Panc1 (cell line): ENCODE data around the gene C22orf23. TPM values are rescaled to one million over a fixed set of nuclear protein-coding genes. Genes with fewer than 3 reads are reported as not detected.

Experiments
- ATAC-seq: fragments of 200-7000 bp; cut with Tn5 transposase; 2 replicates; pipeline ENCODE4 v1.9.1; 2020; ENCODE audit warnings: mild to moderate bottlenecking, moderate library complexity
- BruUV-seq: library from RNA; stranded (reverse); fragments of 400-500 nt; replicated peaks from 2 replicates; lab custom pipeline; 2021; lab: Mats Ljungman, UMichigan
- CTCF ChIA-PET: fragments of 300-600 bp; sonication (Branson Sonifier 250); formaldehyde crosslinking; loops from one replicate; lab custom pipeline; 2022; ENCODE audit warnings: antibody characterized with exemption; lab: Charles Lee
- POLR2A ChIA-PET: fragments of 300-600 bp; sonication (Branson Sonifier 250); formaldehyde crosslinking; loops from one replicate; lab custom pipeline; 2022; ENCODE audit warnings: antibody characterized with exemption; lab: Charles Lee
- DNase-seq: peaks from one replicate; pipeline ENCODE4 v3.0.0-alpha.2; 2010; ENCODE audit warnings: low read depth, low spot score
- H3K27ac ChIP-seq: 2 replicates; pipeline ENCODE4 v1.5.1; 2011; ENCODE audit warnings: mild to moderate bottlenecking, low read length, inconsistent platforms
- H3K27me3 ChIP-seq: fragments of 200-500 bp; sonication (Bioruptor generic); 2 replicates; pipeline ENCODE4 v1.6.0; 2014; ENCODE audit warnings: low read length, inconsistent platforms; ENCODE audit not compliant: control insufficient read depth, insufficient read depth
- H3K36me3 ChIP-seq: fragments of 200-500 bp; sonication (Bioruptor generic); 2 replicates; pipeline ENCODE4 v1.5.1; 2014; ENCODE audit warnings: inconsistent platforms, mild to moderate bottlenecking, low read length, moderate library complexity; ENCODE audit not compliant: control insufficient read depth, insufficient read depth
- H3K4me1 ChIP-seq: 2 replicates; pipeline ENCODE4 v1.5.1; 2011; ENCODE audit warnings: inconsistent platforms, mild to moderate bottlenecking, low read length, moderate library complexity; ENCODE audit not compliant: control insufficient read depth, insufficient read depth
- H3K4me3 ChIP-seq, 2 experiments: 2 replicates each; pipeline ENCODE4 v1.5.1; 2011 to 2012; ENCODE audit warnings: low read depth in 2 of 2, low read length in 2 of 2, mild to moderate bottlenecking in 2 of 2, inconsistent platforms in 1 of 2, moderate library complexity in 1 of 2
- H3K9me3 ChIP-seq: fragments of 200-500 bp; sonication (Bioruptor generic); 2 replicates; pipeline ENCODE4 v1.5.1; 2014; ENCODE audit warnings: low read depth, mild to moderate bottlenecking, inconsistent platforms, low read length, moderate library complexity; ENCODE audit not compliant: control insufficient read depth, insufficient read depth
- POLR2AphosphoS5 ChIP-seq: IDR thresholded peaks from 2 replicates; pipeline ENCODE4 v1.6.1; 2012; ENCODE audit warnings: mild to moderate bottlenecking, low read depth, low read length, moderate library complexity
- SIN3A ChIP-seq: IDR thresholded peaks from 2 replicates; pipeline ENCODE4 v1.6.1; 2012; ENCODE audit warnings: low read depth, mild to moderate bottlenecking, low read length, moderate library complexity, borderline replicate concordance; ENCODE audit not compliant: insufficient read depth
- TCF7L2 ChIP-seq: IDR thresholded peaks from 2 replicates; pipeline ENCODE4 v1.6.1; 2011; ENCODE audit warnings: mild to moderate bottlenecking, low read depth, low read length, inconsistent platforms
- in situ Hi-C: cut with HindIII; loops from 2 replicates; pipeline ENCODE4 v1.10.0; 2016; ENCODE audit warnings: low sequenced_read_pairs, low pct_unique_long_range_greater_than_20kb
- intact Hi-C: fragments of 100-400 bp; cut with micrococcal nuclease; formaldehyde crosslinking; loops from one replicate; pipeline ENCODE4 v1.10.0; 2022; ENCODE audit not compliant: unreplicated experiment
- total RNA-seq: library from RNA; stranded (reverse); gene quantifications from one replicate; pipeline ENCODE4 v1.2.1, GENCODE V29; 2021; ENCODE audit not compliant: unreplicated experiment
- TF ChIP-seq, protein P1 (sequence below), 2 experiments: IDR thresholded peaks; 2 replicates each; pipeline ENCODE4 v1.6.1; 2011 to 2012; ENCODE audit warnings: low read depth in 2 of 2, control low read depth in 1 of 2, low read length in 1 of 2, mild to moderate bottlenecking in 1 of 2, moderate library complexity in 1 of 2; ENCODE audit not compliant: insufficient read depth in 1 of 2
- TF ChIP-seq, protein P2 (sequence below): fragments of 450-650 bp; IDR thresholded peaks from 2 replicates; pipeline ENCODE4 v1.5.1; 2017; ENCODE audit warnings: mild to moderate bottlenecking

C22orf23 gene
- total RNA-seq, 1 experiment from 2014 or later = 0.49 TPM

DNA sequence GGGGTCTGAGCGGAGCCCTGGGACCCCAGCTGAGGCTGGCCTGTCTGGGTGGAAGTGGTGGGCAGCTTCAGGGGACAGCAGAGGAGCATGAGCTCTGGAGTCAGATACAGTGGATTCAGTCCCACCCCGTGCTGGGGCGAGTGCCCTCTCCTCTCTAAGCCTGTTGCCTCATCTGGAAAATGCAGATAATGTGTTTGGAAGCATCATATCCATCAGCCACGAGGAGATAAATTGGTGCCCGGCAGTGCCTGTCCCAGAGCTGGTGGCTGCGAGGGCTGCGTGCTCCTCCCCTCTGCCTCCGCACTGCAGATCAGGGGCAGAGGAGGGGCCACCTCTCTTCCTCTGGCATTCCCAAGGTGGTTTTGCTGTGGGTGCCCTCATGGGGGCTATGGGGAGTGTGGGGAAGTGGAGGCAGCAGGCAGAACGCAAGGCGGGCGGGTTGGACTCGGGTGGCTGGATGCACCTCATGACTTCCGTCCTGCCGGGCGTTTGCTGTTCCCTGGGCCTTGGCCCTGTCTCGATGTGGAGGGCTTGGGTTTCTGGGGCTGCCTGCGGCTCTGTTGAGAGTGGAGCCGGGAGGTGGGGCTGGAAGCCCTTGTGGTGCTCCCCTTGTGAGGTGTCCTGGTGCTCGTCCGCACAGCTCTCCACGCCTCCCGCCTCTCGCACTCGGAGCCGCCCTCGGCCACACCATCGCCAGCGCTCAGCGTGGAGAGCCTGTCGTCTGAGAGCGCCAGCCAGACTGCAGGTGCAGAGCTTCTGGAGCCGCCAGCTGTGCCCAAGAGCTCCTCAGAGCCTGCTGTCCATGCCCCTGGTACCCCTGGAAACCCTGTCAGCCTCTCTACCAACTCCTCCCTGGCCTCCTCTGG, 26.4 kb downstream of the C22orf23 start:
- in situ Hi-C loops (no loop called here), intact Hi-C loops (no loop called here)
- Histone ChIP-seq H3K36me3 (no peaks in the 10 kb centered on the region), H3K4me1 (no peaks in the 10 kb centered on the region), H3K9me3 (no peaks in the 10 kb centered on the region), H3K4me3 (no peak overlapping the region), H3K27ac (no peak overlapping the region), H3K27me3 (no peaks in the 10 kb centered on the region)
- TF ChIP-seq TCF7L2 = no peak
- TF ChIP-seq, protein P1, sequence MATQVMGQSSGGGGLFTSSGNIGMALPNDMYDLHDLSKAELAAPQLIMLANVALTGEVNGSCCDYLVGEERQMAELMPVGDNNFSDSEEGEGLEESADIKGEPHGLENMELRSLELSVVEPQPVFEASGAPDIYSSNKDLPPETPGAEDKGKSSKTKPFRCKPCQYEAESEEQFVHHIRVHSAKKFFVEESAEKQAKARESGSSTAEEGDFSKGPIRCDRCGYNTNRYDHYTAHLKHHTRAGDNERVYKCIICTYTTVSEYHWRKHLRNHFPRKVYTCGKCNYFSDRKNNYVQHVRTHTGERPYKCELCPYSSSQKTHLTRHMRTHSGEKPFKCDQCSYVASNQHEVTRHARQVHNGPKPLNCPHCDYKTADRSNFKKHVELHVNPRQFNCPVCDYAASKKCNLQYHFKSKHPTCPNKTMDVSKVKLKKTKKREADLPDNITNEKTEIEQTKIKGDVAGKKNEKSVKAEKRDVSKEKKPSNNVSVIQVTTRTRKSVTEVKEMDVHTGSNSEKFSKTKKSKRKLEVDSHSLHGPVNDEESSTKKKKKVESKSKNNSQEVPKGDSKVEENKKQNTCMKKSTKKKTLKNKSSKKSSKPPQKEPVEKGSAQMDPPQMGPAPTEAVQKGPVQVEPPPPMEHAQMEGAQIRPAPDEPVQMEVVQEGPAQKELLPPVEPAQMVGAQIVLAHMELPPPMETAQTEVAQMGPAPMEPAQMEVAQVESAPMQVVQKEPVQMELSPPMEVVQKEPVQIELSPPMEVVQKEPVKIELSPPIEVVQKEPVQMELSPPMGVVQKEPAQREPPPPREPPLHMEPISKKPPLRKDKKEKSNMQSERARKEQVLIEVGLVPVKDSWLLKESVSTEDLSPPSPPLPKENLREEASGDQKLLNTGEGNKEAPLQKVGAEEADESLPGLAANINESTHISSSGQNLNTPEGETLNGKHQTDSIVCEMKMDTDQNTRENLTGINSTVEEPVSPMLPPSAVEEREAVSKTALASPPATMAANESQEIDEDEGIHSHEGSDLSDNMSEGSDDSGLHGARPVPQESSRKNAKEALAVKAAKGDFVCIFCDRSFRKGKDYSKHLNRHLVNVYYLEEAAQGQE (IDR thresholded peaks at IDR 0.05; ENCODE audit: insufficient read depth in 1 of 2, low read depth in 2 of 2, low read length in 1 of 2) = no peak
- TF ChIP-seq SIN3A = no peak
- TF ChIP-seq, protein P2, sequence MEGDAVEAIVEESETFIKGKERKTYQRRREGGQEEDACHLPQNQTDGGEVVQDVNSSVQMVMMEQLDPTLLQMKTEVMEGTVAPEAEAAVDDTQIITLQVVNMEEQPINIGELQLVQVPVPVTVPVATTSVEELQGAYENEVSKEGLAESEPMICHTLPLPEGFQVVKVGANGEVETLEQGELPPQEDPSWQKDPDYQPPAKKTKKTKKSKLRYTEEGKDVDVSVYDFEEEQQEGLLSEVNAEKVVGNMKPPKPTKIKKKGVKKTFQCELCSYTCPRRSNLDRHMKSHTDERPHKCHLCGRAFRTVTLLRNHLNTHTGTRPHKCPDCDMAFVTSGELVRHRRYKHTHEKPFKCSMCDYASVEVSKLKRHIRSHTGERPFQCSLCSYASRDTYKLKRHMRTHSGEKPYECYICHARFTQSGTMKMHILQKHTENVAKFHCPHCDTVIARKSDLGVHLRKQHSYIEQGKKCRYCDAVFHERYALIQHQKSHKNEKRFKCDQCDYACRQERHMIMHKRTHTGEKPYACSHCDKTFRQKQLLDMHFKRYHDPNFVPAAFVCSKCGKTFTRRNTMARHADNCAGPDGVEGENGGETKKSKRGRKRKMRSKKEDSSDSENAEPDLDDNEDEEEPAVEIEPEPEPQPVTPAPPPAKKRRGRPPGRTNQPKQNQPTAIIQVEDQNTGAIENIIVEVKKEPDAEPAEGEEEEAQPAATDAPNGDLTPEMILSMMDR = no peak
- TF ChIP-seq POLR2AphosphoS5 = no peak
- ATAC-seq (no peak), DNase-seq (no peak)
- BruUV-seq = no TSS peak
- CTCF ChIA-PET = interaction anchor here (0.6 kb wide), 1 partner anchor 21 kb away, joined by 3 read pairs; the partner anchor contains the start of gene MICALL1
- POLR2A ChIA-PET = no interaction called here

DNA sequence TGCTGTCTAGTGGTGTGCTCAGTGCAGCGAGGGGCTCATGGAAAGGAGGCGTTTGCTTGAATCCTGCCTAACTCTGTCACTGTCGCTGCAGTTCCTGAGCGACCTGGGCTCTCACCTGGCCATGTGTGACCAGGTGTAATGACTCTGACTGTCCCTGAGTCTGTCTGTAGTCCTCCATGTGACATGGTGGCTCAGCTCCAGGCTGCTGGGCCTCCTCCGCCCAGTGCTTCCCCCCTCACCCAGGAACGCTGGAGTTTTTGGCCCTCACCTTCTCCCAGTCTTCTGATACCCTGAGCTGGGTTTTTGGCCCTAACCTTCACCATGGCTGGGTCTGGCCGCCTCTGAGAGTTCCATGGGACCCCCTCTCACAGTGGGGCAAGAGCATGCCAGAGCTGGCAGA, 27.0 kb downstream of the C22orf23 start:
- no peak for DNase-seq
- in situ Hi-C loops = no loop called here
- no peak overlapping the region for H3K4me3 ChIP-seq
- no TSS peak for BruUV-seq
- H3K27me3 ChIP-seq = no peaks in the 10 kb centered on the region
- ChIA-PET POLR2A (no interaction called here), CTCF (interaction anchor here (0.6 kb wide), 1 partner anchor 21 kb away, joined by 3 read pairs; the partner anchor contains the start of gene MICALL1)
- ATAC-seq = no peak
- H3K9me3 ChIP-seq = no peaks in the 10 kb centered on the region
- intact Hi-C loops = no loop called here
- H3K4me1 ChIP-seq = no peaks in the 10 kb centered on the region
- H3K27ac ChIP-seq = no peak overlapping the region
- TF ChIP-seq POLR2AphosphoS5 (no peak), SIN3A (no peak), TCF7L2 (no peak)
- TF ChIP-seq, protein P1 (IDR thresholded peaks at IDR 0.05; ENCODE audit: insufficient read depth in 1 of 2, low read depth in 2 of 2, low read length in 1 of 2) = no peak
- TF ChIP-seq, protein P2 = no peak
- H3K36me3 ChIP-seq = no peaks in the 10 kb centered on the region
